ENCODE data around the gene PAGR1.
"Not testable (repeated sequence)": the region's sequence is repeated elsewhere in the genome, so short reads cannot be mapped to it uniquely, and the experiment has no call there.

The PAGR1 gene

GRCh38 chr16:29815793-29816693 lies at the start of gene PAGR1:
PAGR1 (plus strand) TSS chr16:29816152; CDS start chr16:29816526, 374 bp downstream.
- peak; percentile 97 for DNase-seq

GRCh38 chr16:29766571-29766970 lies 49.4 kb upstream of the PAGR1 start:
- no peak for DNase-seq

GRCh38 chr16:29767062-29767461 lies 48.9 kb upstream of the PAGR1 start:
- DNase-seq, result no peak

- no peak for DNase-seq
Observed at GRCh38 chr16:29769507-29769906, 46.4 kb upstream of the PAGR1 start.

GRCh38 chr16:29770250-29770929 lies 45.6 kb upstream of the PAGR1 start:
- no peak for DNase-seq

GRCh38 chr16:29772330-29772729 lies 43.6 kb upstream of the PAGR1 start:
- not testable (repeated sequence) for DNase-seq

- DNase-seq, result no peak
Observed at GRCh38 chr16:29774730-29775129, 41.2 kb upstream of the PAGR1 start.

- no peak for DNase-seq
Observed at GRCh38 chr16:29775742-29776408, 40.1 kb upstream of the PAGR1 start.

- DNase-seq, result no peak
Observed at GRCh38 chr16:29777576-29778350, 38.2 kb upstream of the PAGR1 start, which contains the start of gene ZG16. ZG16 (plus strand) TSS chr16:29778256; CDS start chr16:29779267, 1,011 bp downstream.

- no peak for DNase-seq
Observed at GRCh38 chr16:29779474-29779873, 36.5 kb upstream of the PAGR1 start.

GRCh38 chr16:29783094-29783953 lies 32.6 kb upstream of the PAGR1 start:
- not testable (repeated sequence) for DNase-seq

GRCh38 chr16:29784157-29784556 lies 31.8 kb upstream of the PAGR1 start:
- DNase-seq, result no peak

GRCh38 chr16:29784901-29785500 lies 31.0 kb upstream of the PAGR1 start:
- no peak for DNase-seq

- DNase-seq, result not testable (repeated sequence)
Observed at GRCh38 chr16:29787155-29787554, 28.8 kb upstream of the PAGR1 start.

GRCh38 chr16:29789775-29790182 lies 26.2 kb upstream of the PAGR1 start:
- DNase-seq, result no peak

- peak; percentile 99 for DNase-seq
Observed at GRCh38 chr16:29790183-29790948, 25.6 kb upstream of the PAGR1 start, which contains the start of gene KIF22. KIF22 (plus strand) TSS chr16:29790751; CDS start chr16:29790760, 9 bp downstream.

GRCh38 chr16:29790949-29791844 lies 24.8 kb upstream of the PAGR1 start:
- no peak for DNase-seq

GRCh38 chr16:29791845-29792807 lies 23.8 kb upstream of the PAGR1 start:
- DNase-seq, result no peak

All from T1000 (cell line).